GM18868 (cell line): Measurements from ENCODE around the gene THRB.

Source experiments
- ATAC-seq: cut with Tn5 transposase; IDR thresholded peaks from one replicate; pipeline ENCODE4 v1.9.1; 2021; ENCODE audit warnings: mild to moderate bottlenecking, moderate library complexity; ENCODE audit not compliant: unreplicated experiment

Gene THRB

DNA sequence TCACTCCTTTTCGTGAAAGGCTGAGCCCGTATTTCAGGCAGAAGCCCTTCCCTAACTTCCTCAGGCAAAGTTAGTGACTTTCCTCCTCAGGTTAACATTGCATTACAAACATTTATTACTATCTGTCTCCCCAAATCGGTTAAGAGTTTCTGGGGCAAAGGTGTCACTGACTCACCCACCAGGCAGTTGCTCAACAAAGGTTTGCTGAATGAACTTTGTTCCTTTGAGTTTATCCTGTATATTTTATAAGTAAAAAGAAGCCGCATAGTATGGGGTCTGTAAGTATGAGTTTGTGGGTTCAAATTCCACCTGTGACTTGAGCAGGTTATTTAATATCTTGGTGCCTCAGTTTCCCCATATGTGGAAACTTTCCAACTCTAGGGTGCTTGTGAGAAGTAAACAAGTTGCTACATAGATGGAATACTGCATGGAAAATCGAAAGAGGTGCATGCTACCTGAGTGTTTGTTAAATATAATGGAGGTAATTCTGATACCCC is 177.7 kb downstream of the THRB start:
- ATAC-seq = no peak

DNA sequence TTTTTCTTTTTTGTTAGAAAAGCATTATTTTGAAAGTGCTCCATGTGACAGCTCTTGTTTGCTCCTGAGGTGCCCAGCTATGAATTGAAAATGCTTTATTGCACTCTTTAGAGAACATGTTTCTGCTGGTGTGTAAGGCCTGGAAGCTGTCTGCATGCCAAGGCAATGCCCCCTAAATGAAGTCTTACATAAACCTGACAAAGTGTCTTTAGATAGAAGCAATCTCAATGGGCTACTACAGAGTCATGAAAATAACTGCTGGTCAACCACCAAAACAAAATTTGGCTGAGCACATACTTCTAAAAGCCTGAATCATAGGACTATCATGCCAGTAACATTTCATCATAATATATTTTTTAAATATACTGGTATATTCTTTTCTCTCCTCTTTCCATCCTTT is 178.7 kb downstream of the THRB start:
- no peak for ATAC-seq

DNA sequence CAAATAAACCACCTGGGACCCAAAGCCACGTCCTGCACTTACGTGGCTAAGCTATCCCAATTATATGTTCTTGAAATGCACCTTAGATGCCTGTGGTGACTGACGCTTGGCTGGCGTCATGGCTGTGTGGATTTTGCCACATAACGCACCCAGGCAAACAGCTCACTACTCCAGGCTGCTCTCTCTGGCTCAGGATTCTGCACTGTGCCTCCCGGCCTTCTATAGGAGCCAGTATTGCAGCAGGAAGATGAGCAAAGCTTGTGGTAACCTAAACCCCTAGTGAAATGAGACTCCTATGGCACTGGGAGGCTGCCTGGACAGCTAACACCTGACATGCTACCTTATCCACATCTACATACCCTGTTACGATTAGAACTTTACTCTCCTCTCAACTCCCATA is 179.3 kb downstream of the THRB start:
- ATAC-seq = no peak

DNA sequence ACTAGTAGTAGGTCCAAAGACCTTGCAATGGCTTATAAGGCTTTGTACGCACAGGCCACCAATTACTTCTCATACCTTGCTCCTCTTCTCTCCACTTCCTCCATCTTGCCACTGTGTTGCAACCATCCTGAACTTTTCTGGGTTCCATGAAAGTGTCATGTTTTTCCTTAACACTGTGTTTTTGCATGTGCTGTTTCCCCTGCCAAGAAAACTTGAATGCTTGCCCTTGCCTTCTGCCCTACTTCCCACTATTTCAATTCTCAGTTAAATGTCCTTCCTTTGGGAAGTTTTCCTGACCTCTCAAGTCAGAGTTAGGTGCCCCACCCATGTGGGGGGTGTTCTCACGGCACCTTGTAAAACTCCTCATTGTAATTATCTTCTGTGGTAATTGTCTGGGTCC is 182.8 kb downstream of the THRB start:
- ATAC-seq = no peak

GRCh38 chr3:24310887-24311286 is 183.8 kb downstream of the THRB start:
- ATAC-seq = no peak

DNA sequence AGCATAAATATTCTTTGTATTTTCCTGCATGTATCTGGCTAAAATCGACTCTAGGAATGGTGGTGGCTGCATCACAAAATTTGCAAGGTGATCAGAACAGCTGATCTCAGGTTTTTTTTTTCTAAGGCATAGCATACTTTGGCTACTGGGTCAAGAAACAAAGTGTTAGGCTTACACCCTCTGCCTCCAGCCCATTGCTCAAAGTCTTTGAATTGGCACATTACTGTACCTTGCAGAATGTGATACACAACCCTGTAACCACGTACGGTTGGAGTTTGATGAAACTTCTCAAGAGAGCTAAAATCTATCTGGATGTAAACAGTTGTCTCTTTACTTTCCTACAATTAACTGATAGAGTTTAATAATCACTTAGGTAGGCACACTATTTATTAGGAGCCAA is 188.1 kb downstream of the THRB start:
- no peak for ATAC-seq

GRCh38 chr3:24305795-24306467 is 188.7 kb downstream of the THRB start:
- no peak for ATAC-seq

GRCh38 chr3:24303057-24303754 is 191.4 kb downstream of the THRB start:
- no peak for ATAC-seq

DNA sequence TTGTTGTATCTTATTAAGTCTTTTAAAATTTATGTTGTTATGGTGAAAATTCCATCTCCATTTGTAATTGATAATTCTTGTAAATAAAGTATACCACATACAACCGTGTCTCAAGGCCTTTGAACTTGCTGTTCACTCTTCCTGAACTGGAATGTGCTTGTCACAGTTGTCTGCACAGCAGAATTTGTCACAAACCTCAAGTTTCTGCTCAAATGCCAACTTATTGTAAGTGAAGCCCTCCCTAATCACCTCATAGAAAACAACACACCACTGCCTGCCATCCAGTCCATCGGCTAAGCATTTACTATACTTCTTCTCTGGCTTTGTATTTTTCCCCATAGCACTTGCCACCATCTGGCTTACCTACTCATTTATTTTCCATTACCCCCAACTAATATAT is 192.3 kb downstream of the THRB start:
- no peak for ATAC-seq

DNA sequence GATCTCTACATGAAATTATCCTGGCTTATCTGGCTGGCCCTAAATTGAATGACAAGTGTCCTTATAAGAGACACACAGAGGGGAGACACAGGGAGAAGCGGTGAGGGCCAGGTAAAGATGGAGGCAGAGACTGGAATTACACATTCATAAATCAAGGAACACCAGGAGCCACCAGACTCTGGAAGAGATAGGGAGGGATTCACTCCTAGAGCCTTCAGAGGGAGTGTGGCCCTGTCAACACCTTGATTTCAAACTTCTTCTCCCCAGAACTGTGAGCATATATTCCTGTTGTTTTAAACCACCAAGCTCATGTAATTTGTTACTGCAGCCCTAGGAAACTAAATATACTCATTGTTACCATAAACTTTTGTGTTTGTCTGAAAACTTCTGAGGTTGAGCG is 193.7 kb downstream of the THRB start:
- ATAC-seq = no peak

DNA sequence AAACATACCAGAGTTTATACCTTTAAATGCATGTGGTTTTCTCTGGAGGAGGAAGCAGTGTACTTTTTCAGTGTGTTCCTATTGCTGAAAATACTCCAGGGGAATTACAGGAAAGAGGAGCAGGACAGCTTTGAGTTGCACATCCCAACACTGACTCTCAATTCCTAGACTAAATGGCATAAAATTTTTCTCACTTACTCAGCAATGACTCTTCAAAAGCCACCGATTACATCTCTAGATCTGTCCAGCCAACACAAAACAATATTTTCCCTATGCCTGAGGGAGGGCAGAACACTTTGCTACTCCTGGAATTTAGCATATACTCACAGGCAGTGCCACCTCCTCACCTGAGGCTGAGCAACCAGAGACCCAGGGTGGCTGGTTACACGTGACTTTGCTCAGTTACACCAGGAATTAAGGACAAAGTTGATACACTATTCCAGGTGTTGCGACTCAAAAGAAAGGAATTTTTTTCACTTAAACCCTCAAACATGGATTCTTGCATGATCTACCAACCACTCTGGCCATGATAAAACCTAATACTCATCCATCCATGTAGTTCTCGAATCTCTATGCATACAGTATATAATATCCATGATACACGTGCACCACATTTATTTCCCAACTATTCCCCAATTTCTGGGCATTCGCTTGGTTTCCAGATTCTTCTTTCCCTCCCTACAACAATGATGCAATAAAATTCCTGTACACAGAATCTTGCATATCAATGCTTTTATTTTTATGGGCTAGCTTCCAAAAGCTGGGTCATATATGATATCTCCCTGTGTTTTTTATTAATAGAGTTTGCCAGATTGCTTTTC is 194.6 kb downstream of the THRB start:
- no peak for ATAC-seq

DNA sequence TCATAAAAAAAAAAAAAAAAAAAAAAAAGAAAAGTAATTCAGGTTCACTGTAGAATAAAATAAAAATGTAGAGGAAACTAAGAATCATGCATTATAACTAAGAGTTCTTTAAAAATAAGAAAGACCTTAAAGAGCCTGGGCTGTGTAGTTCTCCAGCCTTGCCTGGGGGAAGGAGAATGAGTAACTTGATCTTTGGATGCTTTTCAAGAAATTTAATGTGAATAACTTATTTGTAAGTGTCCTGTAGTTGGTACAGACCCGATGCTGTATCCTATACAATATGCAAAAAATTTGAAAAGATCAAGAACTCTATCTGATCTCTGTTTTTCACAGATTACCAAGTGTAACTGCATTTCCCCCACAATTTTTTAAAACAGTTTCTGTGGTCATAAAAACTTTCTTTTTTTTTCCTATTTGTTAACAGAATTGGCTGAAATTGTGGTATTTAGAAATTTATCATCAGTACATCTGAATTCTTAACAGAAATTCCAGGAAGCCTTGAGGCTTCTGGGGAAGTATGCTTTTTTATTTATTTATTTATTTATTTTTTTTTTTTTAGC is 195.3 kb downstream of the THRB start:
- ATAC-seq = no peak

DNA sequence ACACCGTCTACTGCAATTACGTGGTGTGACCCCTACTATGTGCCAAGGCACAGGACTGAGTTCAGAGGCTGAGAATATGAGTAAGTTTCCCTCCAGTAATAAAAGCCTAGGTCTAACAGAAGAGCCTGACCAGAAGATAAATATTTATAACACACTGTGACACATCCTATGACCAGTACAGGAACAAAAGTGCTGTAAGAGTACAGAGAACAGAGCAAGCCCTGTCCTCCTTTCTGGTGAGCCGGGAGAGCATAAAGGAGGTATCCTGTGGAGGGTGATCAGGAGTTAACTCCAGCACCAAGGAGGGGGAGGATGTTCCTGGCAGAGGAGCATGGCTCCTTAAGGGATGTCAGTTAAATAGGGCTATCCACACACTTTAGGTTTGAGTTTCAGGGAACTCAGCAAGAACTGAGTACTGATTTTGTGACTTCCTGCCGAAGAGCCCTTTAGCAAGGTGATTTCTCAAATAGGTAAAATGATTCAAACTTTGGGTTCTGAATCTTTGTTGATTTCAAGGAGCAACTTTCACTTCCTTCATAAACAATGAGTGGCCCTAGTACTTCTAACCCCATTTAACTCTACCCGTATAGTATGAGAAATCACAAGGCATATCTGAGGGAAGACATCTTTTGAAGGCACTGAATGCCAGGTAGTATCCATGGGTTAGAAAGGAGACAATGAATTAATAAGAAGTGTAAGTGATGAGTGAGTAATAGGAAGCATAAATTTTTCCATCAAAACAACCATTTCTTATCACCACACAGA is 198.0 kb downstream of the THRB start:
- no peak for ATAC-seq

- ATAC-seq = no peak
Observed at GRCh38 chr3:24294150-24294549, 200.5 kb downstream of the THRB start.

GRCh38 chr3:24291646-24292045 is 203.0 kb downstream of the THRB start:
- ATAC-seq = no peak

DNA sequence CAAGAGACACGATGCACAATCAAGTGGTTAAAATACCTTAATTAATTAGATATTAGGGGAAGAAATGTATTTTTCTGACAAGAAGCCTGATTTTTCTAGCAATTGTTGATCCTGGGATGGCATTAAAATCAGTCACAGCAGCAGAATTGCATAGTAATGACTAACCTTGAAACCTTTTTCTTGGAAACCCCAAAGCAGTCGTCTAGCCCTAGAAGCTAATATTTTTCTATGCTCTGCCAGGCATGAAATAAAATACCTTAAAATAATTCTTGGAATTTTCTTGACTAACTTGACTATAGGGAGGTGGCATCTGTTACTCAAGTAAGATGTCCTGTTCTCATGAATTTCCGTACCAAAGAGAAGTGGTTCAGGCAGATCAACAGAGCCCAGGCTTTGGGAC is 204.1 kb downstream of the THRB start:
- ATAC-seq = no peak

DNA sequence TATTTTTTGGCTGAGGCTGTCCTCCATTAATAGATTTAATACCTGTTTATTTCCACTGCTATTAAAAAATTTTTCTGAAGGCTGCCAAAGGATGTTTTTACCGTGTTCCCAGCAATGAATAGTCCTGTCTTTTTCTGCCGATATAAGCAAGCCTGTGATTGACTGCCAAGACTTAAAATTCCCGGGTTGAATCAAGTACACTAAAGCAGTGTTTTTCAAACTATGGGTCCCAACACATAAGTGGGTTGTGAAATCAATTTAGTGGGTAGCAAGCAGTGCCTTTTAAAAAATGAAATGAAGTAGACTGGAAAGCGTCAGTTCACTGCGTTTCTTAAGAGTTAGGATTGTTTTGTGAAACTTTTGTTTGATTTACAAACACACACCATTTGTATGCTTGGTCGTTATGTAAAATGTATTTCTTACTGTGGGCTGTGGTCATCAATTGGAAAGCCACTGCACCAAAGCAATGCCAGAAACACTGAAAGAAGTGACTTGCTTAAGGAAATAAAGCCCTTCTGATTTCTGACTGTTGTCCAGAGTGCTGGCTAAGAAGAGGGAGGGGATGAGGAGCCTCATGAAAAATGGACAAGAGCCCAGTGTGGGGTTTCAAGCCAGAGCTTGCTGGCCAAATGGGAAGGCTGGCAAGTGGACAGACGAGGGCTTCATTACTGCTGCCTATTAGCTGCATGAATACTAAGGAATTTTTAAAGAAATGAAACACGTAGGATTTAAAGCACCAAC is 206.0 kb downstream of the THRB start:
- ATAC-seq = no peak

DNA sequence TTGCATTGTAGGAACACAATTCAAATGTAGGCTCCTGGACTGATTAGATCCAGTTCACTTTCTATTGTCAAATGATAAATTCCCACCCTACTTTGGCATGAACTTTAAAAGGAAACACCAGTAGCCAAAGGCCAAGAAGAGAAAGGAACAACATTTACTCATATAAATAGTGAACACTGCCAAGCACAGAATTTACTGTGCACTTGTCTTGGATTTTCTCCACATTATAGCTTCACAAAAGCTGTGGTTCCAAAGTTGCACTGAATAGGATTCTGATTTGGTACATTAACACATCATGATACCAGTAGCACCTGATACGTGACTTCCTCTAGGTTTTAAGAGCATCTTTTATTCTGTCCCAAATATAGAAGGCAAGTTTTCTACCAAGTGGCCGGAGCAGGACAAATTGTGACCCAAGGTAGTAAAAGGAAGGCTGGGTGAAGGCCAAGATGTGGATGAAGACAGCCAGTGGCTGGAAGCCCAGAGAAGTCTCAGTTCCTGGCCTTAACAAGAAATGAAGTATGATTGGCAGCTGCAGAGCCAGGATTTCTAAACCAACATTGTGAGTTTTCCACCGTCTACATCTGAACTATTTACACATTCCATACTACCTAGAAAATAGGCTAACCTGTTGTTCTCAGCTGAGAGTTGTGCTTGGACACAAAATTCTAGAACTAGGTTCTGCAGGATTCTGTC is 206.7 kb downstream of the THRB start:
- ATAC-seq = no peak

- ATAC-seq = no peak
Observed at GRCh38 chr3:24286405-24286804, 208.2 kb downstream of the THRB start.
